ENCODE measurements around the gene SPTBN4.
A peak's percentile ranks its signal among the peaks of the same experiment; 100 is the strongest.
"Not testable (repeated sequence)": the region's sequence is repeated elsewhere in the genome, so short reads cannot be mapped to it uniquely, and the experiment has no call there.

SPTBN4 gene

DNA sequence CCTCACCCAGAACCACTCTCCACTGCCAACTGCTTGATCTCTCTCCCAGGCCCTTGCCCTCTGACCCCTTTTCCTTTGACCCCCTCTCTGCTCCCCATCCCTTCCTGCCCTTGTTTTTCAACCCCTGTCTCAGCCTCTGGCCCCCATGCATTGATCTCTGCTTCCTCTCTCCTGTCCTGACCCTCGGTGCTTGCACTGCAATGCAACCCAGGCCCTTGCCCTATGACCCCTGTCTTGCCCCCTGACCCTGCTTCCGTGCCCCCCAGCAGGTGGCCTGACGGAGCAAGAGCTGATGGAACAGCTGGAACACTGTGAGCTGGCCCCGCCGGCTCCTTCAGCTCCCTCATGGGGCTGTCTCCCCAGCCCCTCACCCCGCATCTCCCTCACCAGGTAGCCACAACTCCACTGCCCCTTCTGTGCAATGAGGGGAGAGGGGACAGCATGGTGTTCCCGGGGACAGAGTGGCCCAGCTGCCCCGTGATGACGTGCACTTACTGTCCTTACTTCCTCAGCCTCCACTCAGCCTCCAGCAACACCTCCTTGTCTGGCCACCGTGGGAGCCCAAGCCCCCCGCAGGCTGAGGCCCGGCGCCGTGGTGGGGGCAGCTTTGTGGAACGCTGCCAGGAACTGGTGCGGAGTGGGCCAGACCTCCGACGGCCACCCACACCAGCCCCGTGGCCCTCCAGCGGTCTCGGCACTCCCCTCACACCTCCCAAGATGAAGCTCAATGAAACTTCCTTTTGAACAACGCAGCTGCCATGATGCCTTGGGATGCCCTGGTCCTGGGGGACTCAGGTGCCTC lies 123.9 kb downstream of the SPTBN4 start:
- DNase-seq = no peak

DNA sequence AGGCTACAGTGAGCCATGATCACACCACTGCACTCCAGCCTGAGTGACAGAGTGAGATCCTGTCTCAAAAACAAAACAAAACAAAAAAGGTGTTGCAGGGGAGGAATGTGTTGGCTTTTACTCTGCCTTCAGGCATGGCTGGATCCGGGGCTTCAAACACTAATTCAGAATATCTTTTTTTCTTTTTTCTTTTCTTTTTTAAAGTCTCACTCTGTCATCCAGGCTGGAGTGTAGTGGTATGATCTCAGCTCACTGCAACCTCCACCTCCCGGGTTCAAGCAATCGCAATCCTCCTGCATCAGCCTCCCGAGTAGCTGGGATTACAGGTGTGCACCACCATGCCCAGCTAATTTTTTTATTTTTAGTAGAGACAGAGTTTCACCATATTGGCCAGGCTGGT lies 124.9 kb downstream of the SPTBN4 start:
- not testable (repeated sequence) for DNase-seq

GRCh38 chr19:40592170-40592569 lies 125.4 kb downstream of the SPTBN4 start:
- DNase-seq = no peak

GRCh38 chr19:40594255-40594654 lies 127.5 kb downstream of the SPTBN4 start:
- no peak for DNase-seq

DNA sequence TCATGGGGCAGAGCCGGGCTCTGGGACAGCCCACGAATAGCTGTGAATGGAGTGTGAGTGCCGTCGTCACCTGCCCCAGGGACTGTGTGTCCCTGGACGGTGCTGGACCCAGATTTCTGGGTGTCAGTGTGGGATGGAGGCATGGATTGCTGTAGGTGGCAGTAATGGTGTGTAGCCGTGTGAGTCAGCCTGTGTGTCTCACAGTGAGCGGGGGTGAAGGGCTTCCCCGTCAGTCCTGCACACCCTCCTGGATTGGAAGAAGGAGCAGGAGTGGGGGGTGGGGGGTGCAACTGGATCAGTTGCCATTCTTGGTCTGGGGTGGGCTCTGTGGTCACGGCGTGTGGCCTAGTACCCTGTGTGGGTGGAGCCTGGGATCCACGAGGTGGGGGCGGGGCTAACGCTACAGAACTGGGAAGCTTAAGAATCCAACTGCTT lies 127.9 kb downstream of the SPTBN4 start:
- no peak for DNase-seq

- DNase-seq = no peak
Observed at GRCh38 chr19:40596608-40597328, 130.0 kb downstream of the SPTBN4 start.

DNA sequence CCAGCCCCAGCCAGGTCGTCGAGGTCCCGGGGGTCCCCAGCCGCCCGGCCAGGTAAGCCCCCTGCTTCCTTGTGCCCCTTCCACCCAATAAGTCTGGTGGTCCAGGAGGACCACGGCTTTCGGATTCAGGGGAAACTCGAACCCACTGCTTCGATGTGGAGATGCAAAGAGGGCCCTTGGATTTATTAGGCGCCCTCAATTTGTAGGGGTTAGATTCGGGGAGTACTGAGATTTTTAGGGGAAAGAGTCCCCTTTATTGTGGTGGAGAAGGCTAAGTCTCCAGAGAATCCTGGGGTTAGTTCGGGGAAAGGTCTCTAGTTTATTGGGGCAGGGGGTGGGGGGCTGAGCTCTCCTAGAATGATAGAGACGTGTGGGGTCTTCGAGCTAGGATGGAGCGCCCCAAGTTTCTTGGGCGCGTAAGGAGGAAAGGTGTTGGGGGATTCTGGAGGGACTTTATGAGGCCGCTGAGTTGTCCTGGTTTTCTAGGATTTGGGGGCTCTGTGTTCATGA lies 130.6 kb downstream of the SPTBN4 start:
- no peak for DNase-seq

- DNase-seq = peak; percentile 98
Observed at GRCh38 chr19:40598121-40598917, 131.5 kb downstream of the SPTBN4 start.

DNA sequence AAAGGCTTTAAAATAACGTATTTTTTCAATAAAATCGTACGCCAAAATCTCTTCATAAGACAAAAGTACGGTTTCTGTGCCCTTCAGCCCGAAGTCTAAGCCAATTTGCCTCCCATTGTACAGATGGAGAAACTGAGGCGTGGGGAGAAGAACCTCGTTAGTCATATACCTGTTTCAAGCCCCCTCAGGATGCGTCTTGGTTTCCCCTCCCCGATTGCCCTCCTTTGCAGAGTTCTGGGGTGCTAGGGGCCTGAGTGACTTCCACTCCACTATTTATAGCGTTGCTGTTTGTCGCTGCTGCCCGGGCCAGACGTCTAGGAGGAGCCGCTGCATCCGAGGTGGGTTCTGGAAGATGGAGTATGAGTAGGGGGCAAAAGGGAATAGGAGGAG lies 132.1 kb downstream of the SPTBN4 start:
- no peak for DNase-seq

- DNase-seq = no peak
Observed at GRCh38 chr19:40599331-40599901, 132.6 kb downstream of the SPTBN4 start.

GRCh38 chr19:40599902-40600569 lies 133.2 kb downstream of the SPTBN4 start:
- no peak for DNase-seq

GRCh38 chr19:40600570-40601133 lies 133.9 kb downstream of the SPTBN4 start:
- DNase-seq = no peak

GRCh38 chr19:40601134-40601974 lies 134.6 kb downstream of the SPTBN4 start, which contains the start of gene LTBP4:
Gene LTBP4, plus strand, starts transcription at chr19:40601369. Its CDS starts 19 bp downstream, at chr19:40601388.
- no peak for DNase-seq

- no peak for DNase-seq
Observed at GRCh38 chr19:40603071-40603388, 136.2 kb downstream of the SPTBN4 start.

GRCh38 chr19:40603389-40604170 lies 136.8 kb downstream of the SPTBN4 start:
- DNase-seq = peak; percentile 95

- no peak for DNase-seq
Observed at GRCh38 chr19:40604171-40604646, 137.4 kb downstream of the SPTBN4 start.

- DNase-seq = no peak
Observed at GRCh38 chr19:40604647-40605215, 137.9 kb downstream of the SPTBN4 start.

DNA sequence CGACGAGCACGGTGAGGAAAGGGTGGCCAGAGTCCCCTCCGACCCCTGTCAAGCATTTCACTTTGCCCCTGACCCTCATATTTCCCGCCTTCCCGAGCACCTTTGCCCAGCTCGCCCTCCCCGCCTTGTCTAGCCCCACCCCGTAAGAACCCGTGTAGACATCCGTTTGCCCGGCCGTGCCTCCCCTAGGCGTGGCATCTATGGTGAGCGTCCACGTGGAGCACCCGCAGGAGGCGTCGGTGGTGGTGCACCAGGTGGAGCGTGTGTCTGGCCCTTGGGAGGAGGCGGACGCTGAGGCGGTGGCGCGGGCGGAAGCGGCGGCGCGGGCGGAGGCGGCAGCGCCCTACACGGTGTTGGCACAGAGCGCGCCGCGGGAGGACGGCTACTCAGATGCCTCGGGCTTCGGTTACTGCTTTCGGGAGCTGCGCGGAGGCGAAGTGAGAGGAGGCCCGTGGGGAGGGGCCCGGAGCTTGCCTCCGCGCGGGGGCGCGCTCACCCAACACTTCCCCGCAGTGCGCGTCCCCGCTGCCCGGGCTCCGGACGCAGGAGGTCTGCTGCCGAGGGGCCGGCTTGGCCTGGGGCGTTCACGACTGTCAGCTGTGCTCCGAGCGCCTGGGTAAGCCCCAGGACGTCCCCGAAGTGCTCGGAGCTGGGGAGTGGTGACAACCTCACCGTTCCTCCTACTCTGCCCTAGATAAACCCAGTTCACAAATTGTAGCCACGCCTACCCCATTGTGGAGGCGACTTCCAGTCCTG lies 138.6 kb downstream of the SPTBN4 start:
- DNase-seq = peak; percentile 86

Data from activated CD8-positive, alpha-beta memory T cell treated with anti-CD3 and anti-CD28 coated beads, Interleukin-2, amount 50 U/mL, for 48 hours (primary cell).